22Rv1 (cell line): ENCODE data around the gene SPTBN2.
A peak's percentile ranks its signal among the peaks of the same experiment; 100 is the strongest.
"Not testable (repeated sequence)": the region's sequence is repeated elsewhere in the genome, so short reads cannot be mapped to it uniquely, and the experiment has no call there.

Source experiments
- H3K27ac ChIP-seq: fragments of 450-650 bp; 2 replicates; pipeline ENCODE4 v1.5.1; 2017
- CTCF ChIP-seq: fragments of 450-650 bp; IDR thresholded peaks from 2 replicates; pipeline ENCODE4 v1.5.1; 2017; ENCODE audit warnings: mild to moderate bottlenecking
- ZFX ChIP-seq: fragments of 450-650 bp; IDR thresholded peaks from 2 replicates; pipeline ENCODE4 v1.6.1; 2017; ENCODE audit warnings: antibody characterized with exemption, borderline replicate concordance

Gene SPTBN2

GRCh38 chr11:66734215-66734614, 5.2 kb upstream of the SPTBN2 start:
- no peak overlapping the region for H3K27ac ChIP-seq
- TF ChIP-seq ZFX (no peak), CTCF (no peak)

- TF ChIP-seq CTCF: no peak
Measured at GRCh38 chr11:66729447-66729846, 431 bp upstream of the SPTBN2 start.

DNA sequence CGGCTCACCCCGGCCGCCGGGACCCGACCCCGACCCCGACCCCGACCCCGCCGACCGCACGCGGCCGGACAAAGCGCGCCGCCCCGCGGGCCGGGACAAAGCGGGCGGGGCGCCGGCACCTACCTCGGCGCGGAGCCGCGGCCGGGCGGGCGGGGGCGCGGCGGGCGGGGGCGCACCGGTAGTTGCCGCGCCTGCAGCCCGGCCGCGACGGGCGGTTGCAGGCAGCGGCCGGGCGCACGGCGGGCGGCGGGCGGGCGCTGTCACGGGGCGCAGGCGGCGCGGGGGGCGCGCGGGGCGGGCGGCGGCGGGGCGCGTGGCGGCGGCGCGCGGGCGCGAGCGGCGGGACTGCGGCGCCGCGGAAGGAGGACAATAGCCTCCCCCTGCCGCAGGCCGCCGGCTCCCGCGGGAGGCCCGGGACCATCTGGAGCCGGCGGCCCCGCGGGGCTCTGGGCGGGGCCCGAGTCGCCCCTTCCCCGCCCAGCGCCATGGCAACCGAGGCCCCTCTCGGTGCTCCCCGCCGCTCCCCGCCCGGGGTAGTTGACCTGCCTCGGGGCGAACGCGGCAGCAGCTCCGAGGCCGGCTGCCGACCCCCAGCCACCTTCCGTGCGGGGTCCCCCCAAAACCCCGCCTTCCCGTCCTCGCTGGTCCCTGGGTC, 851 bp downstream of the SPTBN2 start:
- no peak for TF ChIP-seq CTCF
- no peak for TF ChIP-seq ZFX

More at GRCh38 chr11:66729447-66729846, 431 bp upstream of the SPTBN2 start:
- H3K27ac ChIP-seq: no peak overlapping the region

GRCh38 chr11:66727282-66728037, 1.6 kb downstream of the SPTBN2 start:
- peak overlapping the region; percentile 55 for H3K27ac ChIP-seq
- TF ChIP-seq CTCF (no peak), ZFX (no peak)

More for the DNA sequence above, 851 bp downstream of the SPTBN2 start:
- H3K27ac ChIP-seq: peak overlapping the region; percentile 55

DNA sequence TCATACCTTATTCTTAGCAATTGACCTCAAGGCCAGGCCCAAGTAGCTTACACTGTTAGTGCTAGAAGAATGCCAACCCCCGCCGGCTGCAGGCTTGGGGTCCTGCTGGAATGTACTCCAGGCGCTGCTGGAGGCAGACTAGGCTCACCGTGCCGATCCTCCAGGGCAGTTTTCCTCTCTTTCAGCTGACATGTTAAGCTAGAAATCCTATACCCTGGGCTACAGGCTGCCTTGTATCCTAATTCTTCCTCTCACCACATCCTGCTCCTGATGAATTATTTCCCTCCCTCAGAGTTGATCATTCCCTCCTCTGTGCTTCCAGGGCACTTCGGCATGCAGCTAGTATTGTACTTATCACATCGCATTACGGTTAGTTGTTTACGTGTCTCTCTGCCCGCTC, 3.4 kb downstream of the SPTBN2 start:
- no peak for TF ChIP-seq ZFX
- H3K27ac ChIP-seq: no peak overlapping the region

GRCh38 chr11:66725114-66725513, 3.9 kb downstream of the SPTBN2 start:
- TF ChIP-seq CTCF: no peak
- no peak for TF ChIP-seq ZFX
- no peak overlapping the region for H3K27ac ChIP-seq

- not testable (repeated sequence) for H3K27ac ChIP-seq
Measured at GRCh38 chr11:66724167-66724566, 4.8 kb downstream of the SPTBN2 start.

- no peak overlapping the region for H3K27ac ChIP-seq
- TF ChIP-seq ZFX (no peak), CTCF (no peak)
Measured at GRCh38 chr11:66723693-66724092, 5.3 kb downstream of the SPTBN2 start.
